Sigmoid colon (tissue), 4 donors: ENCODE measurements around the gene GAGE13.
"Not testable (repeated sequence)": the region's sequence is repeated elsewhere in the genome, so short reads cannot be mapped to it uniquely, and the experiment has no call there.

ENCODE experiments used
- CTCF ChIP-seq, 4 experiments: fragments of 450-650 bp in 3 of 4; fragments of 200-600 bp in 1 of 4; IDR thresholded peaks; one replicate each; pipeline ENCODE4 v1.5.1; 2016 to 2019; ENCODE audit warnings: antibody characterized with exemption in 4 of 4, mild to moderate bottlenecking in 3 of 4, moderate library complexity in 2 of 4
- POLR2AphosphoS5 ChIP-seq, 4 donors: sonication (generic); formaldehyde crosslinking; IDR thresholded peaks; one replicate each; pipeline ENCODE4 v1.6.1; 2017; ENCODE audit warnings: antibody characterized with exemption in 4 of 4

DNA sequence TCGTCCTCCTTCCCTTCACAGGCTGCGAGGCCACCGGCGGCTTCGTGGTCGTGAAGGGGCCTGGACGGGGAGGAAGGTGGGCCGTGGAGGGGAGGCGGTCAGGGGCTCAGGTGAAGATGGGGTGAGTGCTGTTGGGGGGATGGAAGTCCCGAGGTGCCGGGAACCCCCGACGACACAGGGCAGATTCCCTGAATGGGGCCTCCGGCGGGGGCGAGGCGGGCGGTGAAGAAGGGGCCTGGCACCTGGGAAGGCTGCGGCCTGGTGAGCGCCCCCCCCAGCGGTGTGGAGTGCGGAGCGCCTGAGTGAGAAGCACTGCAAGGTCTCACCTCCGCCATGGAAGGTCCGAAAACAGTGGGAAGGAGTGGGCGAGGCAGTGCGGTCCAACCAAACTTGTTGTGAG, 9.1 kb upstream of the GAGE13 start:
- not testable (repeated sequence) for TF ChIP-seq CTCF, POLR2AphosphoS5 (IDR thresholded peaks at IDR 0.05)
